Measurements from ENCODE around the gene TCTN1.
"Not testable (repeated sequence)": the region's sequence is repeated elsewhere in the genome, so short reads cannot be mapped to it uniquely, and the experiment has no call there.

TCTN1 gene

DNA sequence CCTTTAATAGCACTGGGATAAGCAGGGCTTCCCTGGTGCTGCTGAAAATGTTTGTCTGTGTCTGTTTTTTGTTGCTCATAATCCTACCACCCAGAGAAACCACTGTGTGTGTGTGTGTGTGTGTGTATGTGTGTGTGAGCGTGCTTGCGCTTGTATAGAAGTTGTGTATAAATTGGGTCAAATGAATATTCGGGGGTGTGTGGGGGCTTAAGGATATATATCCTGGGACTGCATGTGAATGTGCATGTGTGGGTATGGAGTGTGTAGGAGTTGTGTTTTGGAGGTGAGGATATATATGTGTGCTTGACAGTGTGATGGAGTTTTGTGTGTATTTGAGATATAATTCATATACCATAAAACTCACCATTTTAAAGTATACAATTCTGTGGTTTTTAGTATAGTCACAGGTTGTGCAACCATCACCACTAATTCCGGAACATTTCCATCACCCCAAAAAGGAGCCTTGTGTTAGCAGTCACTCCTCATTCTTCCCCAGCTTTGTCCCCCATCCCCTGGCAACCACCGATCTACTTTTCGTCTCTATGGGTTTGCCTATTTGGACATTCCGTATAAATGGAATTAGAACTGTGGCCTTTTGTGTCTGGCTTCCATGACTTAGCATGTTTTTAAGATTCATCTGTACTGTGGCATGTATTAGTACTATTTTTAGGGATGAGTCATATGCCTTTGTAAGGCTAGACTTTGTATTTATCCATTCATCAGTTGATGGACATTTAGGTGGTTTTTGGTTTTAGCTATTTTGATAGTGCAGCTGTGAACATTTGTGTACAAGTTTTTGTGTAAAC is 25.6 kb downstream of the TCTN1 start:
- FAIRE-seq: no peak

DNA sequence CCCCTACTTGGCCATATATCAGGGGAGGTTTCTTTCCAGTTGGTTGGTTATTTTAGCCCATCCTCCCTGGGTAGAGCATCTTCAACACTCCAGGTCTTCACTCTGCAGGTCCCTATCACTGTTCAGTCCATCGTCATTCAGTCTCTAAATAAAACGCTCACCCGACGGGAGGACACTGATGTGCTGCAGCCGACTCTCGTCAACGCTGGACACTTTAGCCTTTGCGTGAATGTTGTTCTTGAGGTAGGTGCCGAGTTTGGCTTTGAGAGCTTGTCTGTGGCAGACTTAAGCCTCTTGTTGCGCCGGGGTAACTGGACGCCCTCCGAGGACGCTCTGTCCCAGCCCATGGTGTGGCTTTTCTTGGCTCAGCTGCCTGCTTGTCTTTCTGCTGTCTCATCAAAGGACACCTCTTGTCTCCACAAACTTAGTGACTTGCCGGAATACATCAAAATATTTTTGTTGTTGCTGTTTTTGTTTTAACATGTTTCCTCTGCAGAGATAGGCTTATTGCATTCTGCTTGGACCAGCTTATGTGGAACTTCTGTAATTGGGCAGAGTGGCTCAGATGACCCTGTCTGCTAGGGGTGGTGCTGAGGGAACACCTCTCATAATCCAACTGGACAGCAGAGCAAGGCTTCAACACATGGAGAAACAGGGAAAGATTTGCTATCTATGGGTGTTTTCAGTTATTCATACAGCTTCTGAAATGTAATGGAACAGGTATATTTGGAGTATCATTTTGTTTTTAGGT is 26.5 kb downstream of the TCTN1 start:
- no peak for FAIRE-seq

DNA sequence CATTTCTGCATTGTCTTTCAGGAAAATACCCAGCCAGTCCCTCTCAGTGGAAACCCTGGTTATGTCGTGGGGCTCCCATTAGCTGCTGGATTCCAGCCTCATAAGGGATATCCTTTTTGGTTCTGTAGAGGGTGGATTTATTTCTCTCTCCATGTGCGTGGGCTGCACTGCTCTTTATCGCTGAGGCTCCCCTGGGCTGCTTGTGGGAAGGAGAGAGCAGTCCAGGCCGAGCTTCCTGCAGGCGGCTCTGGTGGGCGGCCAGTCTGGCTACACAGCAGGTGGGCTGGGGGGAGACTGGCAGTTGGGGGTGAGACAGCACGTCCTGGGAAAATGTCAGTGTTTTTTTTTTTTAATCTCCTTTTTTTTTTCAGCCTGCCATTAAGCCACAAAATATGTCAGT is 27.6 kb downstream of the TCTN1 start:
- FAIRE-seq: no peak

GRCh38 chr12:110647631-110648040 is 33.7 kb downstream of the TCTN1 start:
- no peak for FAIRE-seq

- FAIRE-seq: no peak
Observed at GRCh38 chr12:110649341-110649847, 35.5 kb downstream of the TCTN1 start.

DNA sequence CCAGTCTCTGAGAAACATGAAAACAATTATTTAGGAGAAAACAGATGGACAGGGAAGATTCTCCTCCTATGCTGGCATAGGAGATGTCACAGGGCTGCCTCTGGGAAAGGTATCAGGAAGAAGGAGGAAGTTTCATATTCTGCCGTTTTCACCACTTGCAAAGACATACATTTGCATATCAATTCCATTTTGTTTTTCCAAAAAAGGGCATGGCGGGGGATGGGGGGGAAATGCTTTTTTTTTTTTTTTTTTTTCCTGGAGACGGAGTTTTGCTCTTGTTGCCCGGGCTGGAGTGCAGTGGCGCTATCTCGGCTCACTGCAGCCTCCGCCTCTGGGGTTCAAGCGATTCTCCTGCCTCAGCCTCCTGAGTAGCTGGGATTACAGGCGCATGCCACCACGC is 40.3 kb downstream of the TCTN1 start:
- not testable (repeated sequence) for FAIRE-seq

GRCh38 chr12:110656071-110656655 is 42.2 kb downstream of the TCTN1 start:
- FAIRE-seq: no peak

DNA sequence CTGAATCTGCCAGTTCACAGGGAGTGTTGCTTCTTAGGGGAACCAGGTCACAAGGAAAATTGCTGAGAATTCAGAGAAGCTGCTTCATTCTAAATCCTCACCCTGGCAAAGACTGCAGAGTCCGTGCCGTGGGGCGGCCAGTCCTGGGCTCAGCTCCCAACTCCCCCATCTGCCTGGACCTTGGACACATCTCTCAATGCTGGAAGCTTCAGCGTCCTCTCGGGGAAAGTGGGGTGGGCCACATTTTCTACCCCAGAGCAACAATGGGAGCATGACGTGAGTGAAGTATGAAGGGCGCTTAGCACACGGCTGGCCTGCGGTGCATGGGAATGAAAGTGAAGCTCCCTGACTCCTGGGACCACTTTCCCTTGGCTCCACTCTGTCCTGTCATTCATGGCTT is 43.8 kb downstream of the TCTN1 start:
- FAIRE-seq: no peak

DNA sequence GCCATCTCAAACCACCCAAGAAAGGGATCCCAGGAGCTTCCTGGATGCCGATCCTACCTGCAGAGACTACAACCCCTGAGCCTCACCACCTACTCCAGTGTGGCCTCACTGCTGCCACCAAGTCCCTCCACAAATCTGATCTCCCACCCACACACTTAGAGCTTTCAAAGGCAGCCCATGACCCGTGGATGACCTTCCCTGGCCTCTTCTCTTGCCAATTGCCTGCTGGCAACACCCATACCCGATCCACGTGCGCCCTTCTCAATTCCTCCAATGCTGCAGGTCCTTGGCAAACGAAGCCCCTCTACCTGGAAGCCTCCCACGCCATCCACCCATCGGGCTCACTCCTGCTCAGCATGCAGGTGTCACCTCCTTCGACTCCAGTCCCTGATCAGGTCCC is 44.3 kb downstream of the TCTN1 start:
- FAIRE-seq: no peak

DNA sequence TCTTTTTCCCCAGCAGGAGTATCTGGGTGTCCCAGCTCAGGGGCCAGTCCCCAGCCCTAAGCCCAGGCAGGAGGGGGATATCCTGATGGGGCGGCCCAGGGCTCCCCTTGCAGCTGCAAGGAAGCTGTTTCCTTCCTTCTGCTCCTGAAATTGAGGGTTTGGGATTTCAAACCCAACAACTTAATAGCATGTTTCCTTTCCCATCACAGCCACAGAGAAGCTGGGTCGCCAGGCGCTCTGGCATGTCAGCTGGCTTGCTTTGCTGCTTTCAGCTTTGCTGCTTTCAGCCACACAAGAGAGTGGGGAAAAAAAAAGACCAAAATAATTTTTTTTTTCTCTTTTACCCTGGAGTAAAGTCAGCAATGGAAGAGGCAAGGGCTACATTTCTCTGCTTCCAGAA is 44.9 kb downstream of the TCTN1 start:
- FAIRE-seq: no peak

- no peak for FAIRE-seq
Observed at GRCh38 chr12:110661337-110661972, 47.5 kb downstream of the TCTN1 start.

DNA sequence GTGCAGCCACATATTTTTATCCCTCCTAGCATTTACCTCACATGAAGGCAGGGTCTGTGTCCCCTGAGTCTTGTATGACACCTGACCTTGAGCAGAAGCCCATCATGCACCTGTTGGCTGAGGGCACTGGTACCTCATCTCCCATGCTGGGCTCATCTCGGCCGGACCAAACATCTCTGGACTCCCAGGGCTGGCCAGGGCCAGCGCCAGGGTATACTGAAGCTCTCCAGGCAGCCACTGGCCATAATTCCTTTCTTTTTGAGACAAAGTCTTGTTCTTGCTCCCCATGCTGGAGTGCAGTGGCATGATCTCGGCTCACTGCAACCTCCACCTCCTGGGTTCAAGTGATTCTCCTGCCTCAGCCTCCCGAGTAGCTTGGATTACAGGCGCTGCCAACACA is 53.0 kb downstream of the TCTN1 start:
- FAIRE-seq: no peak

- FAIRE-seq: no peak
Observed at GRCh38 chr12:110667671-110668070, 53.7 kb downstream of the TCTN1 start.

DNA sequence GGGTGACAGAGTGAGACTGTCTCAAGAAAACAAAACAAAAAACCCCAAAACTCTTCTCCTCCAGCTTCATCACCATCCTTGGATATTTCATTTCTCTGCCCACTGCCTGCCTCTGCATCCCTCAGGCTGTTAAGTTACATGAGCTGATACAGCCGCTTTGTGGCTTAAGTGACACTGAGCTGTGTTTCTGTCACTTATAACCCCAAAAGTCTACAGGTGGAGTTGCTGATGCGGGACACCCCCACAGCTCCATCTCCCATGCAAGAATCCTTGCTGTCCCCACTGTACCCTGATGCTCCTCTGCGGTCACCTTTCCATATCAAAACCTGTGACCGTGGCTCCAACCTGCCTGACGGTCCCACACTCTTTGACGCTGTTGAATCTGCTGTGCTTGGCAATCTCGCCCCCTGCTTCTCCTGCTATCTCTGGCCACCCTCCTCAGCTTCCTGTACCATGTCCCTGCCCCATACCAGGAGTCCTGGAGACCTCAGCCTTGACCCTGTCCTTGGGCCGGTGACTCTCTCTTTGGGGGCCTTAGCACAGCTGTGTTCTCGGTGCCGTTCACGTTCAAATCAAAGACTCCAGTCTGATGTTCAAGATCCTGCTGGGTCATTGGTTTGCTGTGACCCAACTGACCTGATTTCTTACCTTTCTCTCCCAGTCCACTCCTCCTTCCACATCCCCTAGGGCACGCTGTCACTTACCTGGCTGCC is 54.7 kb downstream of the TCTN1 start:
- no peak for FAIRE-seq

DNA sequence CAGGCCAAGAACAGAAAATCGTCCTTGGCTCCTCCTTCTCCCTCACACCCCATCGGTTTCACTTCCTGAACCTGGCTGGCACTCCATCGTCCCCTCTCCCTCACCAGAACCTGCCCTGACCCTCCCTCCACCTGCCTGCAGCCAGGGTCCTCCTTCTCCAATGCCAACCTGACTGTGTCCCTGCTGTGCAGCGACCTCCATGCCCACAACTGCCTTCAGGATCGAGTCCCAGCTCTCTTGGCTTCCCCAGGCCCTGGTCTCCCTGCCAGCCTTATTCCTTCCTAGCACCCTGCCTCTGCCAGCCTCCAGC is 55.2 kb downstream of the TCTN1 start:
- FAIRE-seq: no peak

- no peak for FAIRE-seq
Observed at GRCh38 chr12:110670161-110670701, 56.3 kb downstream of the TCTN1 start.

DNA sequence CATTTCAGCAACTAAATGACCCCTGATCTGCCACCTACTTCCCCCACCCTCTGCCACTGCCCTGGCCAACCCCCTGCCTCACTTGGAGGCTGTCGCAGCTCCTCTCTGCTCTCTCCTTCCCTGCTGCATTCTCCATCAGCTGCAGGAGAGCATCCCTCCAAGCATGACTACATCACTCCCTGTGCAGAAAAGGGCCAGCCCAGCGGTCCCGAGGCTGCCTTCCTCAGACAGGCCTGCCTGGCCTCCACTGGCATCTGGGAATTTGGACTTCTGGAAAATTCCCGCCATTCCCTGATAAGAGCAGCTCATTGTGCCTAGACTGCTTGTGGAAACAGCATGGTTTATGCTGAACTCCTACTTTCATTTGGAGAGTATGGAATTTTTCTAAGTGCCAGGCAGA is 62.2 kb downstream of the TCTN1 start:
- no peak for FAIRE-seq

- FAIRE-seq: no peak
Observed at GRCh38 chr12:110677206-110677911, 63.4 kb downstream of the TCTN1 start.

- no peak for FAIRE-seq
Observed at GRCh38 chr12:110677982-110678381, 64.1 kb downstream of the TCTN1 start.

DNA sequence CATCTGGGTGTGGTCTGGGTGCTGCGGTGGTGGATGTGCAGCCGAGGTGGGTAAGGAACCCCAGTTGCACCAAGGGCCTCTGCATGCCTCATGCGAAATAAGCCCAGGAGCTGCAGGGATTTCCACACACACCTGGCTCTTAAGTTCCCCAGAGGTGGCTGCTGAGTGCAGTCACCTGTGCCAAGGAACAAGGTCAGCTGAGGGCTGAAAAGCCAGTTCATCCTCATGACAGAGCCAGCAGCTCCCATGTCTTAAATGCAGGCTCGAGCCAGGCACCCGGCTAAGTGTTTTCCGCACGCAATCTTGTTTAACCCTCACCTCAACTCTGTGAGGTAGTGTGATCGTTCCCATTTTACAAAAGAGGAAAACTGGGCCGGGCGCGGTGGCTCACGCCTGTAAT is 65.3 kb downstream of the TCTN1 start:
- FAIRE-seq: no peak

DNA sequence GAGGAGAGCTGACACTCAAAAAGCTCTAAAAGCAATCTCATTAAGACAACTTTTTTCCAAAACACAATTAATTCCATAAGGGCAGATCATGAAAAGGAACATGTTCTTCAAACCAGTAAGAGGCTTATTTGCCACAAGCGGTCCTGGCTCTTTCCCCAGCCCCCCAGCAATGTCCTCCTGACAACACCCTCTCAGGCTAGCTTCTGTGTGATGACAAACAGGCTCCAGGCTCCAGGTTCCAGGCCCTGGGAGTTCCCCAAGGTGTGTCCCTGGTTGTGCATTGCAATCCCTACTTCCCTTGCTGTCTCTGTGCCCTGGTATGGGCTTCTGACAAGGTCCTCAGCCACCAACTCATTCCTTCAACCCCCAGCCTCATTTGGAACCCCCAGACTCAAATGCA is 66.1 kb downstream of the TCTN1 start:
- FAIRE-seq: no peak

DNA sequence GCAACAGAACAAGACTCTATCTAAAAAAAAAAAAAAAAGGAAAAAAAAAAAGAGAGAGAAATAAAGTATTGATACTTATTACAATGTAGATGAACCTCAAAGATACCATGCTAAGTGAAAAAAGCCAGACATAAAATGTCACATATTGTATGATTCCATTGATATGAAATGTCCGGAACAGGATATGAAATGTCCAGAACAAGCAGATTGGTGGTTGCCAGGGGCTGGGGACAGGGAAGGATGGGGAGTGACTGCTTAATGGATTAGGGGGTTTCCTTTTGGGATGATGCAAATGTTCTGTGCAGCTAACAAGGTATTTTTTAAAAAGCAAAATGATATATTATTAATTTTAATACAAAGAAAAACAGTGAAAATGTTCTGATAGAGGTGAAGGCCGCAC is 70.0 kb downstream of the TCTN1 start:
- no peak for FAIRE-seq

Data from endometrium (tissue), 2 donors.